ENCODE measurements around the gene PROK1. TPM values are rescaled to one million over a fixed set of nuclear protein-coding genes. Genes with fewer than 3 reads are reported as not detected.

Gene PROK1
- total and polyA plus RNA-seq, 10 of the 15 experiments (the other 5 are each of a cell fraction or from before 2014, with no cell fraction given): not detected

DNA sequence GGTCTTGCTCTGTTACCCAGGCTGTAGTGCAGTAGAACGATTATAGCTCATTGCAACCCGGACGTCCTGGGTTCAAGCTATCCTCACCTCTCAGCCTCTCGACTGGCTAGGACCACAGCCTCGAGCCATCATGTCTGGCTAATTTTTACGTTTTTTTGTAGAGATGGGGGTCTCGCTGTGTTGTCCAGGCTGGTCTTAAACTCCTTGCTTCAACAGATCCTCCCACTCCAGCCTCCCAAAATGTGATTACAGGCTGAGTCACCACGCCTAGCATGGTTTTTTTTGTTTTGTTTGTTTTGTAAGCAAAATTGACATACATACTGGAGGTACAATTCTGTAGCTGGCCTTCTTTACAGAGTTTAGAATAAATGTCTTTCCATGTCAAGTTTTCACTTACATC lies 42.5 kb upstream of the PROK1 start:
- ChIA-PET RAD21 (ENCODE audit: unreplicated experiment) (interaction anchor here (0.8 to 2.6 kb wide), 12 partner anchors 22 to 201 kb away, joined by 3 to 29 read pairs (median 4); partner anchors contain the start of gene RBM15), CTCF (interaction anchor here (0.9 to 9.5 kb wide), 22 partner anchors 11 to 379 kb away, joined by 3 to 146 read pairs (median 6); partner anchors contain the start of genes KCNC4 and RBM15), SMC1A (ENCODE audit: uncharacterized antibody, unreplicated experiment) (interaction anchor here (0.6 to 2.6 kb wide), 24 partner anchors 8 to 984 kb away, joined by 3 to 31 read pairs (median 4); partner anchors contain the start of genes KCNC4, RBM15 and STRIP1), POLR2A (interaction anchor here (0.6 to 3.3 kb wide), 8 partner anchors 22 to 107 kb away, joined by 3 to 43 read pairs (median 3); partner anchors contain the start of gene RBM15)
- intact Hi-C loops (cut with micrococcal nuclease; ENCODE audit: unreplicated experiment): no loop called here
- Histone ChIP-seq H3K27ac (ENCODE audit: control insufficient read depth, insufficient read depth) (peak overlapping the region; percentile 85; the same call in 1 of the 2 replicates), H3K79me2 (ENCODE audit: control insufficient read depth, insufficient read depth, low read length) (peaks cover 25% of the 10 kb centered on the region), H4K20me1 (ENCODE audit: control insufficient read depth, insufficient read depth) (no peaks in the 10 kb centered on the region), H3K4me1 (ENCODE audit: control insufficient read depth, insufficient read depth, low read length) (peaks cover 15% of the 10 kb centered on the region), H3K9ac (ENCODE audit: control insufficient read depth, insufficient read depth, low read length) (peak overlapping the region; percentile 95), H3K4me3 (peak overlapping the region; percentile 99), H3K36me3 (ENCODE audit: control insufficient read depth in 2 of 2, insufficient read depth in 2 of 2, low read length in 1 of 2) (no peaks in the 10 kb centered on the region; a peak in 2 of 4 replicates), H3K4me2 (ENCODE audit: control insufficient read depth, insufficient read depth) (peak overlapping the region; percentile 73), H3K27me3 (replicated peaks in 1 of 2; ENCODE audit: control insufficient read depth in 2 of 2, insufficient read depth in 2 of 2, low read length in 1 of 2) (no peaks in the 10 kb centered on the region), H3K9me3 (replicated peaks; ENCODE audit: control insufficient read depth, insufficient read depth, low read length) (no peaks in the 10 kb centered on the region), H2AFZ (ENCODE audit: control insufficient read depth, low read depth, low read length) (no peak overlapping the region)
- FAIRE-seq (no peak), DNase-seq (ENCODE audit: low read depth, low spot score) (no peak), ATAC-seq (no peak)
- TF ChIP-seq POLR2AphosphoS2 (IDR thresholded peaks at IDR 0.05; ENCODE audit: low read depth, low read length) (no peak), SMARCA5 (IDR thresholded peaks at IDR 0.05) (no peak), MEF2A (IDR thresholded peaks at IDR 0.05; ENCODE audit: insufficient read depth, low read depth, low read length) (no peak), ZNF592 (IDR thresholded peaks at IDR 0.05) (no peak), KAT2A (conservative IDR thresholded peaks at IDR 0.05; ENCODE audit: control insufficient read depth, low read depth, low read length) (no peak), SUZ12 (IDR thresholded peaks at IDR 0.05; ENCODE audit: unreplicated experiment) (no peak)
- in situ Hi-C loops (cut with MboI): loop anchor here (5.0 kb wide), 1 partner anchor 201 kb away; no protein-coding TSS in a partner anchor
- 60% methylated on average over 8 of the region's 8 CpGs for WGBS (ENCODE audit: insufficient coverage, insufficient replicate concordance, low lambda C conversion rate, missing lambda C conversion rate)
- no TSS peak for BruUV-seq (replicated peaks)
